Activated naive CD4-positive, alpha-beta T cell treated with anti-CD3 and anti-CD28 coated beads, Interleukin-2, amount 10 ng/mL, durations not matched to agents 7 days and 5 days (primary cell): Measurements from ENCODE around the gene CRABP2.

Source experiments
- CTCF ChIA-PET: fragments of 350-600 bp; sonication (Branson Sonifier 250); formaldehyde crosslinking; loops from one replicate; lab custom pipeline; 2021; ENCODE audit warnings: antibody characterized with exemption; lab: Charles Lee
- DNase-seq: peaks from one replicate; pipeline ENCODE4 v3.0.0-alpha.2; 2020
- H3K27ac Mint-ChIP-seq: one replicate; pipeline ENCODE4 v1.8.0; 2021; ENCODE audit warnings: mild to moderate bottlenecking, moderate library complexity, mixed read lengths
- H3K27me3 Mint-ChIP-seq: one replicate; pipeline ENCODE4 v1.8.0; 2021; ENCODE audit warnings: mild to moderate bottlenecking, mixed read lengths
- H3K36me3 Mint-ChIP-seq: one replicate; pipeline ENCODE4 v1.8.0; 2021; ENCODE audit warnings: mixed read lengths
- H3K4me1 Mint-ChIP-seq: one replicate; pipeline ENCODE4 v1.8.0; 2021; ENCODE audit warnings: mixed read lengths
- H3K4me3 Mint-ChIP-seq: one replicate; pipeline ENCODE4 v1.8.0; 2021; ENCODE audit warnings: mild to moderate bottlenecking, moderate library complexity, mixed read lengths
- H3K9me3 Mint-ChIP-seq: one replicate; pipeline ENCODE4 v1.8.0; 2021; ENCODE audit warnings: mixed read lengths

Gene CRABP2

GRCh38 chr1:156705321-156705917 lies at the start of gene CRABP2:
TSS of gene CRABP2 (minus strand) at chr1:156705583. CDS start at chr1:156705446, 137 bp downstream.
- Mint-ChIP-seq H3K36me3 (no peaks in the 10 kb centered on the region), H3K27ac (no peak within 1 kb of the TSS), H3K9me3 (no peaks in the 10 kb centered on the region), H3K4me3 (peak within 1 kb of the TSS; percentile 77), H3K27me3 (peaks cover 79% of the 10 kb centered on the region), H3K4me1 (peaks cover 27% of the 10 kb centered on the region)
- DNase-seq, result peak; percentile 34
- CTCF ChIA-PET, result interaction anchor here (0.7 to 12.1 kb wide), 20 partner anchors 10 to 204 kb away, joined by 3 to 237 read pairs (median 6); partner anchors contain the start of genes INSRR, NES and NTRK1

GRCh38 chr1:156754219-156754618 lies 48.8 kb upstream of the CRABP2 start:
- DNase-seq, result no peak
- Mint-ChIP-seq H3K9me3 (no peaks in the 10 kb centered on the region), H3K4me1 (peaks cover 36% of the 10 kb centered on the region), H3K27ac (no peak overlapping the region), H3K36me3 (peaks cover 16% of the 10 kb centered on the region), H3K27me3 (no peaks in the 10 kb centered on the region), H3K4me3 (no peak overlapping the region)
- CTCF ChIA-PET, result no interaction called here

GRCh38 chr1:156752843-156753482 lies 47.6 kb upstream of the CRABP2 start:
- Mint-ChIP-seq H3K36me3 (peaks cover 24% of the 10 kb centered on the region), H3K27me3 (no peaks in the 10 kb centered on the region), H3K4me3 (peak overlapping the region; percentile 91), H3K27ac (peak overlapping the region; percentile 92), H3K9me3 (no peaks in the 10 kb centered on the region), H3K4me1 (peaks cover 48% of the 10 kb centered on the region)
- CTCF ChIA-PET, result interaction anchor here (0.7 to 4.3 kb wide), 5 partner anchors 12 to 64 kb away, joined by 3 to 40 read pairs (median 4); partner anchors contain the start of genes ISG20L2, METTL25B and PRCC
- DNase-seq, result no peak

- Mint-ChIP-seq H3K27ac (peak overlapping the region; percentile 92), H3K4me1 (peaks cover 57% of the 10 kb centered on the region), H3K36me3 (peaks cover 26% of the 10 kb centered on the region), H3K9me3 (no peaks in the 10 kb centered on the region), H3K4me3 (peak overlapping the region; percentile 91), H3K27me3 (no peaks in the 10 kb centered on the region)
- CTCF ChIA-PET, result interaction anchor here (0.7 to 4.3 kb wide), 7 partner anchors 13 to 138 kb away, joined by 3 to 40 read pairs (median 4); partner anchors contain the start of genes ISG20L2, METTL25B and PRCC
- peak; percentile 99 for DNase-seq
These were observed 46.5 kb upstream of the CRABP2 start for GRCh38 chr1:156751757-156752481.

- Mint-ChIP-seq H3K27me3 (no peaks in the 10 kb centered on the region), H3K4me1 (peaks cover 62% of the 10 kb centered on the region), H3K27ac (peak within 1 kb of the TSS; percentile 92), H3K36me3 (peaks cover 27% of the 10 kb centered on the region), H3K9me3 (no peaks in the 10 kb centered on the region), H3K4me3 (peak within 1 kb of the TSS; percentile 94)
- no peak for DNase-seq
- CTCF ChIA-PET, result interaction anchor here (1.0 to 4.3 kb wide), 4 partner anchors 14 to 138 kb away, joined by 4 to 40 read pairs (median 4); partner anchors contain the start of genes ISG20L2 and METTL25B
These were observed 46.0 kb upstream of the CRABP2 start, which contains the start of gene HDGF for GRCh38 chr1:156751451-156751756. TSS of gene HDGF (minus strand) at chr1:156751675. CDS start at chr1:156751429, 246 bp downstream.

GRCh38 chr1:156750711-156751450 lies 45.5 kb upstream of the CRABP2 start:
- DNase-seq, result peak; percentile 60
- Mint-ChIP-seq H3K27me3 (no peaks in the 10 kb centered on the region), H3K36me3 (peaks cover 29% of the 10 kb centered on the region), H3K4me3 (peak overlapping the region; percentile 94), H3K4me1 (peaks cover 67% of the 10 kb centered on the region), H3K9me3 (no peaks in the 10 kb centered on the region), H3K27ac (peak overlapping the region; percentile 91)
- CTCF ChIA-PET, result interaction anchor here (1.0 to 4.3 kb wide), 4 partner anchors 15 to 139 kb away, joined by 4 to 40 read pairs (median 4); partner anchors contain the start of genes ISG20L2 and METTL25B

- Mint-ChIP-seq H3K9me3 (no peaks in the 10 kb centered on the region), H3K4me3 (peak overlapping the region; percentile 94), H3K36me3 (peaks cover 36% of the 10 kb centered on the region), H3K27me3 (no peaks in the 10 kb centered on the region), H3K4me1 (peaks cover 72% of the 10 kb centered on the region), H3K27ac (peak overlapping the region; percentile 91)
- CTCF ChIA-PET, result interaction anchor here (1.0 to 4.3 kb wide), 3 partner anchors 23 to 123 kb away, joined by 3 to 40 read pairs (median 3); partner anchors contain the start of genes ISG20L2 and METTL25B
- DNase-seq, result peak; percentile 39
These were observed 44.8 kb upstream of the CRABP2 start for GRCh38 chr1:156750191-156750672.

- Mint-ChIP-seq H3K4me3 (peak overlapping the region; percentile 94), H3K27ac (peak overlapping the region; percentile 91), H3K27me3 (no peaks in the 10 kb centered on the region), H3K4me1 (peaks cover 74% of the 10 kb centered on the region), H3K36me3 (peaks cover 38% of the 10 kb centered on the region), H3K9me3 (no peaks in the 10 kb centered on the region)
- CTCF ChIA-PET, result interaction anchor here (1.0 to 4.3 kb wide), 3 partner anchors 22 to 122 kb away, joined by 3 to 40 read pairs (median 3); partner anchors contain the start of genes ISG20L2 and METTL25B
- no peak for DNase-seq
These were observed 44.2 kb upstream of the CRABP2 start for GRCh38 chr1:156749419-156750118.

- CTCF ChIA-PET, result interaction anchor here (1.9 kb wide), 1 partner anchor 22 kb away, joined by 17 read pairs; no protein-coding TSS in a partner anchor
- no peaks in the 10 kb centered on the region for H3K9me3 Mint-ChIP-seq
- no peaks in the 10 kb centered on the region for H3K27me3 Mint-ChIP-seq
- H3K4me1 Mint-ChIP-seq, result peaks cover 74% of the 10 kb centered on the region
- H3K36me3 Mint-ChIP-seq, result peaks cover 43% of the 10 kb centered on the region
- peak overlapping the region; percentile 91 for H3K27ac Mint-ChIP-seq
- DNase-seq, result no peak
- peak overlapping the region; percentile 94 for H3K4me3 Mint-ChIP-seq
These were observed 43.5 kb upstream of the CRABP2 start for GRCh38 chr1:156748670-156749418.

- no peak for DNase-seq
- H3K4me1 Mint-ChIP-seq, result peaks cover 71% of the 10 kb centered on the region
- peak overlapping the region; percentile 91 for H3K27ac Mint-ChIP-seq
- H3K36me3 Mint-ChIP-seq, result peaks cover 50% of the 10 kb centered on the region
- CTCF ChIA-PET, result interaction anchor here (0.5 to 1.9 kb wide), 4 partner anchors 19 to 1192 kb away, joined by 4 to 17 read pairs (median 4); partner anchors contain the start of genes ISG20L2 and METTL25B
- H3K9me3 Mint-ChIP-seq, result no peaks in the 10 kb centered on the region
- H3K4me3 Mint-ChIP-seq, result peak overlapping the region; percentile 94
- no peaks in the 10 kb centered on the region for H3K27me3 Mint-ChIP-seq
These were observed 42.6 kb upstream of the CRABP2 start for GRCh38 chr1:156747742-156748669.
